Activated T-helper 9 cell treated with anti-CD3 and anti-CD28 coated beads, Interleukin-2, amount 50 U/mL, for 16 hours (primary cell): ENCODE data around the gene EML4.

ENCODE experiments used
- DNase-seq: peaks from one replicate; pipeline ENCODE4 v3.0.0-alpha.2; 2020; ENCODE audit warnings: low read depth

Gene EML4

GRCh38 chr2:42194428-42194827 is 25.3 kb downstream of the EML4 start:
- no peak for DNase-seq

GRCh38 chr2:42195559-42195958 is 26.4 kb downstream of the EML4 start:
- no peak for DNase-seq

GRCh38 chr2:42196070-42196402 is 26.9 kb downstream of the EML4 start:
- DNase-seq: no peak

- DNase-seq: no peak
Observed at GRCh38 chr2:42196403-42197267, 27.5 kb downstream of the EML4 start.

- no peak for DNase-seq
Observed at GRCh38 chr2:42197792-42198191, 28.6 kb downstream of the EML4 start.

GRCh38 chr2:42198466-42198865 is 29.3 kb downstream of the EML4 start:
- DNase-seq: no peak

GRCh38 chr2:42199002-42199401 is 29.8 kb downstream of the EML4 start:
- no peak for DNase-seq

GRCh38 chr2:42199626-42200025 is 30.5 kb downstream of the EML4 start:
- DNase-seq: no peak

- DNase-seq: no peak
Observed at GRCh38 chr2:42200926-42201855, 32.0 kb downstream of the EML4 start.

- DNase-seq: no peak
Observed at GRCh38 chr2:42202634-42203008, 33.5 kb downstream of the EML4 start.

GRCh38 chr2:42203792-42204191 is 34.6 kb downstream of the EML4 start:
- DNase-seq: no peak

GRCh38 chr2:42205337-42205736 is 36.2 kb downstream of the EML4 start:
- DNase-seq: no peak

GRCh38 chr2:42207826-42208225 is 38.7 kb downstream of the EML4 start:
- DNase-seq: no peak

- DNase-seq: no peak
Observed at GRCh38 chr2:42210203-42210602, 41.0 kb downstream of the EML4 start.

GRCh38 chr2:42211291-42211690 is 42.1 kb downstream of the EML4 start:
- DNase-seq: no peak

GRCh38 chr2:42214669-42215068 is 45.5 kb downstream of the EML4 start:
- DNase-seq: no peak

- no peak for DNase-seq
Observed at GRCh38 chr2:42216694-42217093, 47.5 kb downstream of the EML4 start.

GRCh38 chr2:42217307-42217706 is 48.2 kb downstream of the EML4 start:
- no peak for DNase-seq

GRCh38 chr2:42217914-42218313 is 48.8 kb downstream of the EML4 start:
- DNase-seq: no peak

GRCh38 chr2:42218712-42219111 is 49.6 kb downstream of the EML4 start:
- DNase-seq: no peak

- no peak for DNase-seq
Observed at GRCh38 chr2:42219160-42219559, 50.0 kb downstream of the EML4 start.

GRCh38 chr2:42220566-42220965 is 51.4 kb downstream of the EML4 start:
- DNase-seq: no peak
